ENCODE measurements around the gene LLGL2.

DNA sequence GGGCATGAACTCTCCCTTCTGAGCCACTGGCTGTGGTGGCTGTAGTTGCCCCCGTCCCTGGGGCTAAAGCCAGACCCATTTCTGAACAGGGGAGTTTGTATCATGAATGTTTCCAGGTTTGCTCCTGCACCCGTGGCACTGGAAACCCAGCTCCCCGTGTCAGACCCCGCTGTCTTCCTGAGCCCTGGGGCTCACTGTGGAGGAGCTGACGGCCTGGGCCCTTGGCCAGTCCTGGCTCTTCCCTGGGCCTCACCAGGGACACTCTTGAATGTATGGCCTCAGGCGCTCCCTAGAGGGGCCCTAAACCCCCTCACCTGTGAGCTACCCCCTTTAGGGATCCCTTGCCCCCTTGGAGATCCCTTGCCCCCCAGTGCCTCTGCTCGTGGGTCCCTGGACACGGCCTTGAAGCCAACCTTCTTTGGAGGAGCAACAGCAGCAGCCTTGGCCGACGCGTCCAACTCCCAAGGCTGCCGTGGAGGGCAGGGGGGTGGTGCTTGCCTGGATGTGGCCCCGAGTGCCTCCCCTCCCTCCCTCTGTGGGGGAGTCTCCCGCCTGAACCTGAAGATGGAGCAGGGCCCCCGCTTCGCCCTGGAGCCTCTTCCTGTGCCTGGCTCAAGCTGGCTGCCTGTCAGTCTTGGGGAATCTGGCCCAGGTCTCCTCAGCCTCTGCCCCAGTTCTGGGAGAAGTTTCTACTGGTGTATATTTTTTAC is 26.0 kb upstream of the LLGL2 start:
- TF ChIP-seq POLR2A (IDR thresholded peaks at IDR 0.05), result no peak
- TF ChIP-seq, protein P1, sequence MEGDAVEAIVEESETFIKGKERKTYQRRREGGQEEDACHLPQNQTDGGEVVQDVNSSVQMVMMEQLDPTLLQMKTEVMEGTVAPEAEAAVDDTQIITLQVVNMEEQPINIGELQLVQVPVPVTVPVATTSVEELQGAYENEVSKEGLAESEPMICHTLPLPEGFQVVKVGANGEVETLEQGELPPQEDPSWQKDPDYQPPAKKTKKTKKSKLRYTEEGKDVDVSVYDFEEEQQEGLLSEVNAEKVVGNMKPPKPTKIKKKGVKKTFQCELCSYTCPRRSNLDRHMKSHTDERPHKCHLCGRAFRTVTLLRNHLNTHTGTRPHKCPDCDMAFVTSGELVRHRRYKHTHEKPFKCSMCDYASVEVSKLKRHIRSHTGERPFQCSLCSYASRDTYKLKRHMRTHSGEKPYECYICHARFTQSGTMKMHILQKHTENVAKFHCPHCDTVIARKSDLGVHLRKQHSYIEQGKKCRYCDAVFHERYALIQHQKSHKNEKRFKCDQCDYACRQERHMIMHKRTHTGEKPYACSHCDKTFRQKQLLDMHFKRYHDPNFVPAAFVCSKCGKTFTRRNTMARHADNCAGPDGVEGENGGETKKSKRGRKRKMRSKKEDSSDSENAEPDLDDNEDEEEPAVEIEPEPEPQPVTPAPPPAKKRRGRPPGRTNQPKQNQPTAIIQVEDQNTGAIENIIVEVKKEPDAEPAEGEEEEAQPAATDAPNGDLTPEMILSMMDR (IDR thresholded peaks at IDR 0.05), result no peak
